ENCODE data around the gene HS6ST3.

Gene HS6ST3

DNA sequence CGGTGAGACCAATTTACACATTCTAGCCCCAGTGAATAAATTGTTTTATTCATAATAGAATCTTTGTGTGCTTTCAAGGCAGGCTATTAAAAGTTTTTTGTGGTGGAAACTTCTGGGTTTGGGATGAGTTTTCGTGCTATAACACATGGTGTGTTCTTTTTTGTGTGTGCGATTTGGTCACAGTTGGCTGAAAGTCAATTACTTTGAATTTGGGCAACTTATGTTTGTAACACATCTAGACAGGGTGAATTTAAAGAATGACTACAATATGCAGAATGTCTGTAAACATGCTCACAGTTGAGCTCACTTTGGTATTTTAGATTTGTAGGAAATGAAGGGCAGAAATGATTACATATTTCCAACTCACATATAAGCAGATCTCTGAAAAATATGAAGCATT lies 597.3 kb downstream of the HS6ST3 start:
- TF ChIP-seq CTCF (conservative IDR thresholded peaks at IDR 0.05; ENCODE audit: low read length), result no peak
- H3K4me3 ChIP-seq (ENCODE audit: low read length), result no peak overlapping the region
- no peak for DNase-seq (ENCODE audit: low read depth)

DNA sequence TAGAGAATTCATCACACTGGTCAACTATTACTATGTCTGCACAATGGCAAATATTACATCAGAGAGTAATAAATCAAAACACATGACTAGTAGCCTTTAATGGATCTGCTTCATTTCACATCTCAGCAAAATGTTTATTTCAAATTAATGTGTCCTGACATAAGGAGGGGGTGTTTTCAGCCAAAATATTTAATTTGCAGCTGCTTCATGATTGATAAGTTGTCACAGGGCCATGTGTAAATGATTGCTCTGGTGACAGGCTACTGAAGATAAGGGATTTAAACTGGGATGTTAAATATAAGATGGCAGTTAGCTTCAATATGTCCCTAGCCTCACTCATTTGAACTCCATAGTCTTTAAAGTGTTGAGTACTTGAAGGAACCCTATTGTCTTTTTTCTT lies 601.1 kb downstream of the HS6ST3 start:
- DNase-seq (ENCODE audit: low read depth), result no peak
- no peak overlapping the region for H3K4me3 ChIP-seq (ENCODE audit: low read length)
- no peak for TF ChIP-seq CTCF (conservative IDR thresholded peaks at IDR 0.05; ENCODE audit: low read length)

GRCh38 chr13:96696389-96696900 lies 606.5 kb downstream of the HS6ST3 start:
- TF ChIP-seq CTCF (conservative IDR thresholded peaks at IDR 0.05; ENCODE audit: low read length), result no peak
- H3K4me3 ChIP-seq (ENCODE audit: low read length), result no peak overlapping the region
- no peak for DNase-seq (ENCODE audit: low read depth)

DNA sequence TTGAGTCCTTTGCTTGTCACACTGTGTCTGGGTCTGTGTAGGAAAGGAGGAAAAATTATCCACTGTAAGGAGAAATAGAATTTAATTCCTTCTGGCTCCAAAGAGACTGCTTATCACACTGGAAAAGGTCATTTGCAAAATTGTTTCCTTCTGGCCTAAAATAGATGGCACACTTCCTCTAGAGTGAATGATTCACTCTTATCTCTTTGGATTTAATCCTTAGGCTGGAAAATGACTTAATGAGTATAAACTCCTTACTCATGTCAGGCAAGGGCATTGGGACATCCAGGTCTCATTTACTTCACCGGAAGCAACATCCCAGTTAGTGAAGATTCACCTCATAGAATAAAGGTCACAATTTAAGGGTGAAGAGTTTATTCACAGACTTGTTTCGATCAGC lies 610.8 kb downstream of the HS6ST3 start:
- TF ChIP-seq CTCF (conservative IDR thresholded peaks at IDR 0.05; ENCODE audit: low read length), result no peak
- no peak overlapping the region for H3K4me3 ChIP-seq (ENCODE audit: low read length)
- no peak for DNase-seq (ENCODE audit: low read depth)

DNA sequence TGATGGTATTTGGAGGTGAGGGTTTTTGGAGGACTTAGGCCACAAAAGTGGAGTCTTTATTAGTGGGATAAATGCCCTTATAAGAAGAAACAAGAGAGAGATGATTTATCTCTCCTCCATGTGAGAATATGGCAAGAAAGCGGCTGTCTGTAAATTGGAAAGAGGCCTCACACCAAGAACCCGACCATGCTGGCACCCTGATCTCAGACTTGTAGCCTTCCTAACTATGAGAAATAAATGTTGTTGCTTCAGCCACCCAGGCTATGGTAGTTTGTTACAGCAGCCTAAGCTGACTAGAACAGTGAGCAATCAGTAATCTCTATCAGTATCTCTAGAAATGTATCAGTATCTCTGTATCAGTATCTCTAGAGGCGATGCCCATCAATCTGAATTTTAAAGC lies 617.2 kb downstream of the HS6ST3 start:
- no peak for TF ChIP-seq CTCF (conservative IDR thresholded peaks at IDR 0.05; ENCODE audit: low read length)

DNA sequence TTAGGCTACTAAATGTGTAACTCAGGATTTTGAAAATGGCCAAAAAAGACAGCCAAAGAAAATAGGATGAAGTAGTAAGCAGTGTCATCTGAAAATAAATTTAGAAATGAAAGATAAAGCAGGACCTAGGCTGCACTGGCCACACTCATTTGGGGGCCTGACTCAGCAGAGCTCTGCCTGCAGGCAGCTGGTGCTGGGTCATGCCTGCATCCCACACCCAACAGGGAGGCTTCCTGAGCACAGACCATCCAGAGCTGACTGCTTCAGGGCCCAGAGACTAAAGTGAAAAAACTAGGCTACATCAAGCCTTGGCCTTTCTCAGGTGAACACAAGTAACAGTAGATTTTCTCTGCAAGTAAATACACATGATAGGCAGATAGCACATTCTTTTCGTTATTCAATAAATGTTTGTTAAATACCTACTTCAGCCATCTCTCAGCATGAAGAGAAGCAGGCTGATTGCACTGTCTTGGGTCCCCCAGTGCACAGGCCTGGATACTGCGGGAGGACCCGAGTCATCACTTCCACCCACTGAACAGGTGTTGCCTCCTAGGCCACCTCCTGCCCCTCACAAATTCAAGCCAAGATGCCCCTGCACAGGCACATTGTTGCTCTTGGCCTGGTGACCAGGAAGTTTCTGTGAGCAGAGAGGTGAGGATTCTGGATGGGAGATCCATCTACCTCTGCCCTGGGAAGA lies 620.4 kb downstream of the HS6ST3 start:
- no peak overlapping the region for H3K4me3 ChIP-seq (ENCODE audit: low read length)
- no peak for TF ChIP-seq CTCF (conservative IDR thresholded peaks at IDR 0.05; ENCODE audit: low read length)

More for the DNA sequence above, 617.2 kb downstream of the HS6ST3 start:
- DNase-seq (ENCODE audit: low read depth), result no peak
- H3K4me3 ChIP-seq (ENCODE audit: low read length), result no peak overlapping the region

GRCh38 chr13:96720446-96720845 lies 630.5 kb downstream of the HS6ST3 start:
- no peak for DNase-seq (ENCODE audit: low read depth)
- no peak for TF ChIP-seq CTCF (conservative IDR thresholded peaks at IDR 0.05; ENCODE audit: low read length)
- no peak overlapping the region for H3K4me3 ChIP-seq (ENCODE audit: low read length)

More for the DNA sequence above, 620.4 kb downstream of the HS6ST3 start:
- no peak for DNase-seq (ENCODE audit: low read depth)

All from AG10803 (cell line).